HCT116 (cell line): ENCODE measurements around the gene OCA2. TPM values are rescaled to one million over a fixed set of nuclear protein-coding genes. Genes with fewer than 3 reads are reported as not detected.

Experiments
- ATAC-seq: fragments of 200-7000 bp; cut with Tn5 transposase; 2 replicates; pipeline ENCODE4 v1.9.1; 2020; ENCODE audit warnings: mild to moderate bottlenecking, moderate library complexity
- BruUV-seq: library from RNA; stranded (reverse); fragments of 400-500 nt; replicated peaks from 2 replicates; lab custom pipeline; 2021; lab: Mats Ljungman, UMichigan
- CTCF ChIA-PET: fragments of 300-600 bp; sonication (Branson Sonifier 250); formaldehyde crosslinking; loops from one replicate; lab custom pipeline; 2021; ENCODE audit warnings: antibody characterized with exemption; lab: Charles Lee
- POLR2A ChIA-PET: fragments of 300-600, 350-600 bp; sonication (Branson Sonifier 250); formaldehyde crosslinking; loops from one replicate; lab custom pipeline; 2021; ENCODE audit warnings: antibody characterized with exemption; lab: Charles Lee
- RAD21 ChIA-PET, 2 experiments: fragments of 300-600 bp; sonication (Branson Sonifier 250); formaldehyde crosslinking; loops; one replicate each; lab custom pipeline; 2023; ENCODE audit warnings: low total read pairs in 2 of 2; ENCODE audit not compliant: uncharacterized antibody in 2 of 2, unreplicated experiment in 2 of 2, low non-redundant PET in 1 of 2; lab: Charles Lee
- DNase-seq: peaks from one replicate; pipeline ENCODE4 v3.0.0-alpha.2; 2010; ENCODE audit warnings: low read depth, low spot score
- H2AFZ ChIP-seq: fragments of 200-600 bp; shearing (Covaris generic), sonication (generic); 2 replicates; pipeline ENCODE4 v1.6.1; 2017; ENCODE audit warnings: low read depth, mixed run types, mixed read lengths, antibody characterized with exemption, low read length; ENCODE audit not compliant: poor library complexity, severe bottlenecking
- H3K27ac ChIP-seq: 2 replicates; pipeline ENCODE4 v1.5.1; 2012; ENCODE audit warnings: low read depth, low read length
- H3K27me3 ChIP-seq: fragments of 200-600 bp; sonication (generic); 2 replicates; pipeline ENCODE4 v1.6.1; 2016; ENCODE audit warnings: mixed run types, low read length, mixed read lengths; ENCODE audit not compliant: insufficient read depth
- H3K36me3 ChIP-seq, 2 experiments: fragments of 200-500 bp in 1 of 2; fragments of 200-600 bp in 1 of 2; sonication (Bioruptor generic) in 1 of 2; sonication (generic) in 1 of 2; 2 replicates each; pipeline versions ENCODE4 v1.5.1 to v1.6.1; 2014 to 2016; ENCODE audit warnings: low read length in 2 of 2, inconsistent platforms in 1 of 2, mixed read lengths in 1 of 2, mixed run types in 1 of 2; ENCODE audit not compliant: insufficient read depth in 2 of 2, control insufficient read depth in 1 of 2
- H3K4me1 ChIP-seq, 2 experiments: fragments of 200-600 bp in 1 of 2; sonication (generic) in 1 of 2; 2 replicates each; pipeline versions ENCODE4 v1.5.1 to v1.6.1; 2012 to 2017; ENCODE audit warnings: low read length in 2 of 2, inconsistent platforms in 1 of 2, mild to moderate bottlenecking in 1 of 2, mixed read lengths in 1 of 2, mixed run types in 1 of 2, moderate library complexity in 1 of 2; ENCODE audit not compliant: insufficient read depth in 2 of 2, control insufficient read depth in 1 of 2
- H3K4me2 ChIP-seq: fragments of 200-600 bp; sonication (generic); 2 replicates; pipeline ENCODE4 v1.6.1; 2017; ENCODE audit warnings: mixed run types, low read length, mixed read lengths
- H3K4me3 ChIP-seq, 2 experiments: fragments of 200-600 bp in 1 of 2; sonication (generic) in 1 of 2; replicated peaks in 1 of 2; 2 replicates each; pipeline ENCODE4 v1.5.1; 2011 to 2016; ENCODE audit warnings: low read length in 2 of 2, control low read depth in 1 of 2, low read depth in 1 of 2, mild to moderate bottlenecking in 1 of 2, mixed read lengths in 1 of 2, mixed run types in 1 of 2
- H3K79me2 ChIP-seq: fragments of 200-600 bp; sonication (generic); 2 replicates; pipeline ENCODE4 v1.6.1; 2017; ENCODE audit warnings: mild to moderate bottlenecking, mixed run types, low read length, moderate library complexity, mixed read lengths; ENCODE audit not compliant: insufficient read depth
- H3K9ac ChIP-seq: fragments of 200-600 bp; sonication (generic); 2 replicates; pipeline ENCODE4 v1.6.1; 2016; ENCODE audit warnings: low read length, mixed read lengths
- H3K9me2 ChIP-seq: fragments of 200-600 bp; sonication (generic), shearing (Covaris generic); 2 replicates; pipeline ENCODE4 v1.6.1; 2017; ENCODE audit warnings: mixed run types, mild to moderate bottlenecking, moderate library complexity; ENCODE audit not compliant: insufficient read depth
- H3K9me3 ChIP-seq, 2 experiments: fragments of 200-500 bp in 1 of 2; fragments of 200-600 bp in 1 of 2; sonication (Bioruptor generic) in 1 of 2; sonication (generic) in 1 of 2; 2 replicates each; pipeline ENCODE4 v1.6.1; 2014 to 2017; ENCODE audit warnings: low read length in 2 of 2, mixed read lengths in 2 of 2, inconsistent platforms in 1 of 2, low read depth in 1 of 2, mild to moderate bottlenecking in 1 of 2, mixed run types in 1 of 2, moderate library complexity in 1 of 2; ENCODE audit not compliant: control insufficient read depth in 1 of 2, insufficient read depth in 1 of 2
- H4K20me1 ChIP-seq: fragments of 200-600 bp; sonication (generic), shearing (Covaris generic); 2 replicates; pipeline ENCODE4 v1.6.1; 2017; ENCODE audit warnings: mixed run types, mild to moderate bottlenecking, moderate library complexity; ENCODE audit not compliant: insufficient read depth
- EZH2 ChIP-seq: fragments of 200-600 bp; sonication (generic); IDR thresholded peaks from 2 replicates; pipeline ENCODE4 v1.6.1; 2017; ENCODE audit warnings: antibody characterized with exemption, mixed run types
- ZNF274 ChIP-seq: fragments of 200-500 bp; sonication (Bioruptor generic); IDR thresholded peaks from 2 replicates; pipeline ENCODE4 v1.6.1; 2014; ENCODE audit warnings: mild to moderate bottlenecking, low read depth, low read length, inconsistent platforms
- intact Hi-C: fragments of 100-400 bp; cut with micrococcal nuclease; formaldehyde crosslinking; loops from 2 replicates; pipeline ENCODE4 v1.10.0; 2022
- total RNA-seq: library from RNA; stranded (reverse); gene quantifications from one replicate; pipeline ENCODE4 v1.2.1, GENCODE V29; 2021; ENCODE audit not compliant: unreplicated experiment
- TF ChIP-seq, protein P1 (sequence below): IDR thresholded peaks from 2 replicates; pipeline ENCODE4 v1.6.1; 2012; ENCODE audit warnings: low read depth

The OCA2 gene
- total RNA-seq, 1 experiment from 2014 or later = not detected

DNA sequence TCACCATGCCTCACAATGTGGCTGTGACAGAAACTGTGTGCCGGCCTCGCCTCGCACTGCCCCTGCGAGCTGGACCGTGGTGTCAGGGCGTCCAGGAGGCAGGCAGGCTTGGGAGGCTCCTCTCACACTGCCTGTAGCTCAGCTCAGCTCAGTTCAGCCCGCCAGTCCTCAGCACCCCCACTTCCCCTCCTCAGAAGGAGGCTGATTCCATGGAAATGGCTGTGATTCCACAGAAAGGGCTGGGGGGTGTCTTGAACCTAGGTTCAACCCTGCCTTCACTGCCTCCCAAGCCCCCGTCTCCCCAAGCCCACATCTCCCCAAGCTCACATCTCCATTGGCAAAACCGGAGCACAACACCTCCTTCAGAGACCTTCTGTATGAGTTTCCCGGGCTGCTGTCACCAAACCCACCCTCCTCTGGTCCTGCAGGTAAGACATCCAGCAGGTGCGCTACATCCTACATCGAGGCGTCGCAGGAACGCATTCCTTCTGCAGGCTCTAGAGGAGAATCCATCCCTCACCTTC is 94.0 kb downstream of the OCA2 start:
- H3K9me3 ChIP-seq = no peaks in the 10 kb centered on the region
- no peaks in the 10 kb centered on the region for H3K36me3 ChIP-seq
- no peak overlapping the region for H3K4me3 ChIP-seq
- intact Hi-C loops = no loop called here
- H2AFZ ChIP-seq = no peak overlapping the region
- ChIA-PET RAD21 (no interaction called here), POLR2A (no interaction called here), CTCF (no interaction called here)
- H3K27me3 ChIP-seq = no peaks in the 10 kb centered on the region
- TF ChIP-seq, protein P1, sequence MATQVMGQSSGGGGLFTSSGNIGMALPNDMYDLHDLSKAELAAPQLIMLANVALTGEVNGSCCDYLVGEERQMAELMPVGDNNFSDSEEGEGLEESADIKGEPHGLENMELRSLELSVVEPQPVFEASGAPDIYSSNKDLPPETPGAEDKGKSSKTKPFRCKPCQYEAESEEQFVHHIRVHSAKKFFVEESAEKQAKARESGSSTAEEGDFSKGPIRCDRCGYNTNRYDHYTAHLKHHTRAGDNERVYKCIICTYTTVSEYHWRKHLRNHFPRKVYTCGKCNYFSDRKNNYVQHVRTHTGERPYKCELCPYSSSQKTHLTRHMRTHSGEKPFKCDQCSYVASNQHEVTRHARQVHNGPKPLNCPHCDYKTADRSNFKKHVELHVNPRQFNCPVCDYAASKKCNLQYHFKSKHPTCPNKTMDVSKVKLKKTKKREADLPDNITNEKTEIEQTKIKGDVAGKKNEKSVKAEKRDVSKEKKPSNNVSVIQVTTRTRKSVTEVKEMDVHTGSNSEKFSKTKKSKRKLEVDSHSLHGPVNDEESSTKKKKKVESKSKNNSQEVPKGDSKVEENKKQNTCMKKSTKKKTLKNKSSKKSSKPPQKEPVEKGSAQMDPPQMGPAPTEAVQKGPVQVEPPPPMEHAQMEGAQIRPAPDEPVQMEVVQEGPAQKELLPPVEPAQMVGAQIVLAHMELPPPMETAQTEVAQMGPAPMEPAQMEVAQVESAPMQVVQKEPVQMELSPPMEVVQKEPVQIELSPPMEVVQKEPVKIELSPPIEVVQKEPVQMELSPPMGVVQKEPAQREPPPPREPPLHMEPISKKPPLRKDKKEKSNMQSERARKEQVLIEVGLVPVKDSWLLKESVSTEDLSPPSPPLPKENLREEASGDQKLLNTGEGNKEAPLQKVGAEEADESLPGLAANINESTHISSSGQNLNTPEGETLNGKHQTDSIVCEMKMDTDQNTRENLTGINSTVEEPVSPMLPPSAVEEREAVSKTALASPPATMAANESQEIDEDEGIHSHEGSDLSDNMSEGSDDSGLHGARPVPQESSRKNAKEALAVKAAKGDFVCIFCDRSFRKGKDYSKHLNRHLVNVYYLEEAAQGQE = no peak
- no peak for TF ChIP-seq EZH2
- DNase-seq (no peak), ATAC-seq (no peak)
- BruUV-seq = no TSS peak
- no peak overlapping the region for H3K4me2 ChIP-seq
- H3K9ac ChIP-seq = no peak overlapping the region
- H3K4me1 ChIP-seq = no peaks in the 10 kb centered on the region
- no peaks in the 10 kb centered on the region for H4K20me1 ChIP-seq
- H3K79me2 ChIP-seq = no peaks in the 10 kb centered on the region
- no peak overlapping the region for H3K27ac ChIP-seq
- H3K9me2 ChIP-seq = no peaks in the 10 kb centered on the region

DNA sequence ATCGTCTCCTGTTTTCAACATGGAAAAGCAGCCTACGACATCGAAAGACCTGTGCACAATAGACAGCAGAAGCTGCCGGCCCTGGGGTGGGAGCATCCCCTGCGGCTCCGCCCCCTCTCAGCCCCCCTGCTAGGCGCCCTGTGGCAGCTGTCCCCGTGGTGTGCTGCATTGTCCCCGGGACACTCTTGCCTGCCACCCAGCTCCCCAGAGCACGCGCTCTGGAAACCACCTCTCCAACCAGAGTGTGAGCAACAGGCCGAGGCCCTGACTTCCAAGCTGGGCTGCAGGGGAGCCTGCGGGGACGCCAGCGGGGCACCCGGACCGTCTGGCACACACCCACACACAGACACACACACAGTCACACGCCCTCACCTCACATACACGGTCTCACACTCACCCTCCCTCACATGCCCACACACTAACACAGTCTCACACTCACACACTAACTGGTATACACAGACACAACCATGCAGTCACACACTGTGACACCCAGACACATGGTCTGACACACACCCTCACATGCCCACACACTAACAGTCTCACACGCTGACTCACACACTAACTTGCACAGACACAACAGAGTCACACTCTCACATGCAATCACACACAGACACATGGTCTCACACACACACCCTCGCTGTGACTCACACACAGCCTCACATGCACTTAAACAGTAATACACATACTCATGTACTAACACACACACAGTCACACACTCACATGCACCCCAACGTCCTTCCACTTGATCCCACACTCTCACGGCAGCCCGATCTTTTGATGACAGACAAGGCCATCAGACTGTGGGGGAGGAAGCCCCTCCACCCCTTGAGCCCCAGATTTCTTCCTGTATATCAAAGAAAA is 94.7 kb downstream of the OCA2 start:
- Histone ChIP-seq H3K9ac (no peak overlapping the region), H3K9me2 (no peaks in the 10 kb centered on the region), H3K4me1 (no peaks in the 10 kb centered on the region), H3K36me3 (no peaks in the 10 kb centered on the region), H3K9me3 (no peaks in the 10 kb centered on the region), H4K20me1 (no peaks in the 10 kb centered on the region), H3K4me2 (no peak overlapping the region), H2AFZ (no peak overlapping the region), H3K27me3 (no peaks in the 10 kb centered on the region), H3K79me2 (no peaks in the 10 kb centered on the region), H3K4me3 (no peak overlapping the region), H3K27ac (no peak overlapping the region)
- CTCF ChIA-PET = no interaction called here
- DNase-seq (no peak), ATAC-seq (no peak)
- RAD21 ChIA-PET = no interaction called here
- TF ChIP-seq ZNF274 = no peak
- no TSS peak for BruUV-seq
- intact Hi-C loops = no loop called here
- POLR2A ChIA-PET = no interaction called here
